HepG2 (cell line): Measurements from ENCODE around the gene MGAT4D. TPM values are rescaled to one million over a fixed set of nuclear protein-coding genes. Genes with fewer than 3 reads are reported as not detected.

Experiments used
- ATF2 ChIP-seq: sonication (generic); formaldehyde crosslinking; IDR thresholded peaks from 2 replicates; pipeline ENCODE4 v1.4.0; 2020; ENCODE audit warnings: missing genetic modification reagents
- CHD2 ChIP-seq: IDR thresholded peaks from 2 replicates; pipeline ENCODE4 v1.6.1; 2011; ENCODE audit warnings: low read depth, low read length, improper control_type of control experiment
- DDIT3 ChIP-seq: sonication (generic); formaldehyde crosslinking; IDR thresholded peaks from 2 replicates; pipeline ENCODE4 v1.4.0; 2020; ENCODE audit warnings: mild to moderate bottlenecking, missing genetic modification reagents
- DPF2 ChIP-seq: sonication (generic); formaldehyde crosslinking; IDR thresholded peaks from 2 replicates; pipeline ENCODE4 v1.4.0; 2020; ENCODE audit warnings: mild to moderate bottlenecking, low read depth, missing genetic modification reagents, borderline replicate concordance
- GABPA ChIP-seq, 2 experiments: IDR thresholded peaks; 2 replicates each; pipeline ENCODE4 v1.6.1; 2011 to 2016; ENCODE audit warnings: low read depth in 2 of 2, low read length in 1 of 2, missing biosample characterization in 1 of 2, missing genetic modification characterization in 1 of 2
- HOXD1 ChIP-seq: sonication (generic); formaldehyde crosslinking; IDR thresholded peaks from 2 replicates; pipeline ENCODE4 v1.5.0; 2020; ENCODE audit warnings: missing genetic modification reagents
- KAT8 ChIP-seq: IDR thresholded peaks from 2 replicates; pipeline ENCODE4 v1.6.1; 2016; ENCODE audit warnings: missing genetic modification reagents, missing compliant biosample characterization
- NCOR1 ChIP-seq: fragments of 200-600 bp; sonication (generic); IDR thresholded peaks from 2 replicates; pipeline ENCODE4 v1.7.0; 2017; ENCODE audit warnings: antibody characterized with exemption, low read length, borderline replicate concordance
- NFIC ChIP-seq: IDR thresholded peaks from 2 replicates; pipeline ENCODE4 v1.6.1; 2012; ENCODE audit warnings: mild to moderate bottlenecking, low read length, inconsistent platforms
- SKIL ChIP-seq: sonication (generic); formaldehyde crosslinking; IDR thresholded peaks from 2 replicates; pipeline ENCODE4 v1.8.0; 2022; ENCODE audit warnings: missing genetic modification reagents, mild to moderate bottlenecking, moderate library complexity, borderline replicate concordance
- ZBTB26 ChIP-seq: IDR thresholded peaks from 2 replicates; pipeline ENCODE4 v1.6.1; 2016; ENCODE audit warnings: missing compliant biosample characterization, missing genetic modification reagents, borderline replicate concordance
- ZBTB7B ChIP-seq: sonication (generic); formaldehyde crosslinking; IDR thresholded peaks from 2 replicates; pipeline ENCODE4 v1.4.0; 2020; ENCODE audit warnings: missing genetic modification reagents
- ZNF12 ChIP-seq: sonication (generic); formaldehyde crosslinking; IDR thresholded peaks from 2 replicates; pipeline ENCODE4 v1.5.0; 2020; ENCODE audit warnings: missing genetic modification reagents
- ZNF224 ChIP-seq: sonication (generic); formaldehyde crosslinking; IDR thresholded peaks from 2 replicates; pipeline ENCODE4 v1.5.0; 2020; ENCODE audit warnings: mild to moderate bottlenecking, missing genetic modification reagents
- ZNF607 ChIP-seq: sonication (generic); formaldehyde crosslinking; IDR thresholded peaks from 2 replicates; pipeline ENCODE4 v1.5.1; 2020; ENCODE audit warnings: missing genetic modification reagents, mild to moderate bottlenecking, borderline replicate concordance
- ZNF768 ChIP-seq: sonication (generic); formaldehyde crosslinking; IDR thresholded peaks from 2 replicates; pipeline ENCODE4 v1.4.0; 2020; ENCODE audit warnings: missing genetic modification reagents
- ZNF776 ChIP-seq: sonication (generic); formaldehyde crosslinking; IDR thresholded peaks from 2 replicates; pipeline ENCODE4 v1.4.0; 2020; ENCODE audit warnings: mild to moderate bottlenecking, missing genetic modification reagents
- ZNF784 ChIP-seq: sonication (generic); formaldehyde crosslinking; IDR thresholded peaks from 2 replicates; pipeline ENCODE4 v1.5.1; 2020; ENCODE audit warnings: missing genetic modification reagents, mild to moderate bottlenecking, borderline replicate concordance
- ZNF883 ChIP-seq: sonication (generic); formaldehyde crosslinking; IDR thresholded peaks from 2 replicates; pipeline ENCODE4 v1.5.1; 2020; ENCODE audit warnings: mild to moderate bottlenecking, missing genetic modification reagents; ENCODE audit errors: not compliant biosample characterization
- ZSCAN5A ChIP-seq: sonication (generic); formaldehyde crosslinking; IDR thresholded peaks from 2 replicates; pipeline ENCODE4 v1.8.0; 2022; ENCODE audit warnings: mild to moderate bottlenecking, missing genetic modification reagents, borderline replicate concordance
- polyA plus RNA-seq, 8 experiments: library from polyadenylated mRNA; depleted of rRNA in 3 of 8; stranded (reverse) in 7 of 8; unstranded in 1 of 8; fragments of >200 nt; fragmentation: Illumina TruSeq in 4 of 8; extraction: Trizol in 4 of 8; gene quantifications; 2 replicates each; pipeline versions ENCODE4 v1.2.1 to v1.2.3, GENCODE V29; 2011 to 2016; ENCODE audit warnings: low read depth in 4 of 8, missing spikeins in 1 of 8, mixed read lengths in 1 of 8; ENCODE audit not compliant: insufficient read depth in 1 of 8
- total RNA-seq, 5 experiments: library from RNA; depleted of rRNA; stranded (reverse); fragments of >200 nt; fragmentation: Illumina TruSeq; extraction: Trizol; gene quantifications; 2 replicates each; pipeline ENCODE4 v1.2.3, GENCODE V29; 2016; ENCODE audit warnings: low read depth in 1 of 5

The MGAT4D gene
- total and polyA plus RNA-seq, 2 of the 13 experiments (the other 11 are each of a cell fraction or from before 2014, with no cell fraction given) = not detected

GRCh38 chr4:140523857-140524742 is 26.0 kb upstream of the MGAT4D start, which contains the start of gene ELMOD2 (continued):
- TF ChIP-seq ZSCAN5A (peak; percentile 70; the same call in 1 of the 2 replicates), SKIL (CRISPR knock-in tag) (no peak), CHD2 (peak; percentile 72), GABPA (IDR thresholded peaks at IDR 0.05; ENCODE audit: low read depth, low read length) (peak; percentile 87), GABPA (CRISPR knock-in tag; IDR thresholded peaks at IDR 0.05; ENCODE audit: low read depth) (peak; percentile 92), ZNF883 (CRISPR knock-in tag) (peak; percentile 78), NFIC (no peak), NCOR1 (no peak; the same call in 1 of the 2 replicates), ZBTB7B (CRISPR knock-in tag) (peak; percentile 68; the same call in 1 of the 2 replicates), DPF2 (CRISPR knock-in tag) (no peak), ZNF607 (peak; percentile 84; the same call in 1 of the 2 replicates), ZNF12 (CRISPR knock-in tag) (no peak), DDIT3 (CRISPR knock-in tag) (no peak), ZNF784 (peak; percentile 95), ATF2 (peak; percentile 56; the same call in 1 of the 2 replicates), ZNF768 (CRISPR knock-in tag) (peak; percentile 38; the same call in 1 of the 2 replicates), HOXD1 (peak; percentile 64; the same call in 1 of the 2 replicates), ZBTB26 (CRISPR knock-in tag) (peak; percentile 40; the same call in 1 of the 2 replicates), ZNF224 (CRISPR knock-in tag) (no peak; the same call in 1 of the 2 replicates), ZNF776 (CRISPR knock-in tag) (no peak), KAT8 (CRISPR knock-in tag) (peak; percentile 87)
